Suppressor macrophage treated with lipopolysaccharide for 1 hour (primary cell): Measurements from ENCODE around the gene RHOB.

Source experiments
- DNase-seq, 3 donors: peaks; one replicate each; pipeline ENCODE4 v3.0.0-alpha.2; 2020 to 2022

RHOB gene

GRCh38 chr2:20439503-20439902 lies 7.4 kb upstream of the RHOB start:
- peak; percentile 89 to 97 (median 96) for DNase-seq

GRCh38 chr2:20440001-20440560 lies 6.8 kb upstream of the RHOB start:
- DNase-seq, result no peak

GRCh38 chr2:20443276-20443920 lies 3.5 kb upstream of the RHOB start:
- peak in 2 of 3 donors; percentile 63 to 72 for DNase-seq

- no peak for DNase-seq
These were observed 2.5 kb upstream of the RHOB start for GRCh38 chr2:20444101-20444992.

- DNase-seq, result no peak
These were observed 1.6 kb upstream of the RHOB start for GRCh38 chr2:20444993-20445910.

GRCh38 chr2:20446255-20446916 lies 488 bp upstream of the RHOB start:
- no peak for DNase-seq

GRCh38 chr2:20447437-20448245 lies 767 bp downstream of the RHOB start:
- DNase-seq, result peak in 2 of 3 donors; percentile 56 to 70

- no peak for DNase-seq
These were observed 1.5 kb downstream of the RHOB start for GRCh38 chr2:20448246-20448976.

GRCh38 chr2:20448977-20449306 lies 2.1 kb downstream of the RHOB start:
- no peak for DNase-seq

GRCh38 chr2:20449501-20450200 lies 2.8 kb downstream of the RHOB start:
- no peak for DNase-seq

GRCh38 chr2:20450201-20450999 lies 3.5 kb downstream of the RHOB start:
- no peak for DNase-seq

- no peak for DNase-seq
These were observed 4.1 kb downstream of the RHOB start for GRCh38 chr2:20451000-20451290.

GRCh38 chr2:20451341-20451740 lies 4.5 kb downstream of the RHOB start:
- DNase-seq, result no peak

GRCh38 chr2:20451761-20452499 lies 5.1 kb downstream of the RHOB start:
- no peak for DNase-seq

- no peak for DNase-seq
These were observed 5.7 kb downstream of the RHOB start for GRCh38 chr2:20452551-20452950.

- no peak for DNase-seq
These were observed 6.2 kb downstream of the RHOB start for GRCh38 chr2:20453087-20453486.

- no peak for DNase-seq
These were observed 7.4 kb downstream of the RHOB start for GRCh38 chr2:20454036-20454981.
